K562 (cell line): ENCODE measurements around the gene HDAC10.

Experiments used
- EP300 ChIP-seq: IDR thresholded peaks from 2 replicates; pipeline ENCODE4 v1.6.1; 2012; ENCODE audit warnings: low read length, improper control_type of control experiment
- ETV1 ChIP-seq: fragments of 450-650 bp; conservative IDR thresholded peaks from 2 replicates; pipeline ENCODE4 v1.6.1; 2016; ENCODE audit warnings: missing genetic modification characterization, control low read depth, low read depth, missing compliant biosample characterization
- HNRNPUL1 ChIP-seq: fragments of 200-400 bp; formaldehyde crosslinking; IDR thresholded peaks from 2 replicates; pipeline ENCODE4 v1.6.1; 2017; ENCODE audit warnings: low read length
- NR2C2 ChIP-seq, 2 experiments: fragments of 200-800 bp in 1 of 2; sonication (Bioruptor generic) in 1 of 2; sonication (generic) in 1 of 2; formaldehyde crosslinking in 1 of 2; IDR thresholded peaks; 2 replicates each; pipeline versions ENCODE4 v1.6.1 to v1.8.0; 2016 to 2022; ENCODE audit warnings: mild to moderate bottlenecking in 1 of 2, missing compliant biosample characterization in 1 of 2, missing genetic modification characterization in 1 of 2, missing genetic modification reagents in 1 of 2
- RBM39 ChIP-seq: fragments of 200-400 bp; formaldehyde crosslinking; optimal IDR thresholded peaks from 2 replicates; pipeline ENCODE3; 2018; ENCODE audit warnings: low read depth, low read length
- SOX6 ChIP-seq: fragments of 450-650 bp; IDR thresholded peaks from 2 replicates; pipeline ENCODE4 v1.6.1; 2014; ENCODE audit warnings: mild to moderate bottlenecking
- SRSF9 ChIP-seq: fragments of 200-400 bp; formaldehyde crosslinking; IDR thresholded peaks from 2 replicates; pipeline ENCODE4 v1.6.1; 2017; ENCODE audit warnings: low read depth, low read length, borderline replicate concordance
- U2AF2 ChIP-seq: fragments of 200-400 bp; formaldehyde crosslinking; optimal IDR thresholded peaks from 2 replicates; pipeline ENCODE3; 2017; ENCODE audit warnings: low read depth, mild to moderate bottlenecking, low read length
- ZFX ChIP-seq: sonication (generic); formaldehyde crosslinking; IDR thresholded peaks from 2 replicates; pipeline ENCODE4 v1.8.0; 2022; ENCODE audit warnings: mild to moderate bottlenecking, missing genetic modification reagents, moderate library complexity
- ZKSCAN1 ChIP-seq: fragments of 150-350 bp; IDR thresholded peaks from 2 replicates; pipeline ENCODE4 v1.6.1; 2016; ENCODE audit warnings: low read depth, low read length
- TF ChIP-seq, protein P1 (sequence below), 3 experiments: IDR thresholded peaks in 2 of 3; conservative IDR thresholded peaks in 1 of 3; 2 replicates each; pipeline ENCODE4 v1.5.1; 2011 to 2012; ENCODE audit warnings: low read length in 3 of 3, mild to moderate bottlenecking in 3 of 3, control low read depth in 2 of 3, improper control_type of control experiment in 1 of 3, inconsistent platforms in 1 of 3, low read depth in 1 of 3, mixed read lengths in 1 of 3, moderate library complexity in 1 of 3; ENCODE audit not compliant: insufficient read depth in 2 of 3

DNA sequence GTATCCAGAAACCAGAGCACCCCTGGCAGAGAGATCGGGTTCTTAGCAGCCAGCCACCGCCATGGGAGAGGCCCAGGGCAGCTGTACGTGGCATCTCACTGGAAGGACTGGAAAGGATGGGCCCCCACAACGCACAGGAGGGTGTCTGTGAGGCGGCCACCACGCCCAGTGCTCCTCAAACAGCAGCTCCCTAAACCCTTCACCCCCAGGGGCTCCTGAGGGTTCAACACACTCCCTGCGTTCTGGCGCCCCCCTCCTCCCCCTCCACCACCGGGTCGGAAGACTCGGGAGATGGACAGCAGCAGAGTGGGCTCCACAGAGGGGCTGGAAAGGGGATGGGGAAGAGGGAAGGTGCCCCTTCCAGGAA lies 9.4 kb upstream of the HDAC10 start:
- TF ChIP-seq ZFX (no peak), ETV1 (no peak), SRSF9 (no peak), SOX6 (no peak), U2AF2 (no peak), RBM39 (no peak), EP300 (no peak), NR2C2 (CRISPR knock-in tag; IDR thresholded peaks at IDR 0.05) (no peak), NR2C2 (tag; IDR thresholded peaks at IDR 0.05) (no peak), ZKSCAN1 (no peak), HNRNPUL1 (no peak)
- TF ChIP-seq, protein P1, sequence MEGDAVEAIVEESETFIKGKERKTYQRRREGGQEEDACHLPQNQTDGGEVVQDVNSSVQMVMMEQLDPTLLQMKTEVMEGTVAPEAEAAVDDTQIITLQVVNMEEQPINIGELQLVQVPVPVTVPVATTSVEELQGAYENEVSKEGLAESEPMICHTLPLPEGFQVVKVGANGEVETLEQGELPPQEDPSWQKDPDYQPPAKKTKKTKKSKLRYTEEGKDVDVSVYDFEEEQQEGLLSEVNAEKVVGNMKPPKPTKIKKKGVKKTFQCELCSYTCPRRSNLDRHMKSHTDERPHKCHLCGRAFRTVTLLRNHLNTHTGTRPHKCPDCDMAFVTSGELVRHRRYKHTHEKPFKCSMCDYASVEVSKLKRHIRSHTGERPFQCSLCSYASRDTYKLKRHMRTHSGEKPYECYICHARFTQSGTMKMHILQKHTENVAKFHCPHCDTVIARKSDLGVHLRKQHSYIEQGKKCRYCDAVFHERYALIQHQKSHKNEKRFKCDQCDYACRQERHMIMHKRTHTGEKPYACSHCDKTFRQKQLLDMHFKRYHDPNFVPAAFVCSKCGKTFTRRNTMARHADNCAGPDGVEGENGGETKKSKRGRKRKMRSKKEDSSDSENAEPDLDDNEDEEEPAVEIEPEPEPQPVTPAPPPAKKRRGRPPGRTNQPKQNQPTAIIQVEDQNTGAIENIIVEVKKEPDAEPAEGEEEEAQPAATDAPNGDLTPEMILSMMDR (IDR thresholded peaks at IDR 0.05 in 2 of 3, conservative IDR thresholded peaks at IDR 0.05 in 1 of 3; ENCODE audit: insufficient read depth in 2 of 3, low read depth in 1 of 3, low read length in 3 of 3), result no peak
